H1 (cell line): ENCODE measurements around the gene NUP133. TPM values are rescaled to one million over a fixed set of nuclear protein-coding genes. Genes with fewer than 3 reads are reported as not detected.

Experiments used
- CTCF ChIA-PET: fragments of 300-600 bp; sonication (Branson Sonifier 250); formaldehyde crosslinking; loops from one replicate; lab custom pipeline; 2021; ENCODE audit not compliant: partially characterized antibody; lab: Charles Lee
- POLR2A ChIA-PET: fragments of 300-600 bp; sonication (Branson Sonifier 250); formaldehyde crosslinking; loops from one replicate; lab custom pipeline; 2021; ENCODE audit warnings: inconsistent platforms; ENCODE audit not compliant: partially characterized antibody; lab: Charles Lee
- DNase-seq, 2 experiments: peaks; one replicate each; pipeline versions ENCODE4 v3.0.0 to v3.0.0-alpha.2; 2010 to 2022; ENCODE audit warnings: low spot score in 2 of 2, low read depth in 1 of 2, mixed read lengths in 1 of 2
- FAIRE-seq: peaks from 2 replicates; lab custom pipeline; 2011; peaks lifted over from hg19 to GRCh38; lab: Jason Lieb, UNC
- H2AFZ ChIP-seq: 2 replicates; pipeline ENCODE4 v1.8.1; 2012; ENCODE audit warnings: low read length, inconsistent platforms
- H2AK5ac ChIP-seq: 2 replicates; pipeline ENCODE4 v1.6.1; 2013; ENCODE audit warnings: low read depth, low read length
- H2BK120ac ChIP-seq: replicated peaks from 2 replicates; pipeline ENCODE3; 2013; ENCODE audit warnings: low read depth, low read length, inconsistent platforms
- H2BK12ac ChIP-seq: 2 replicates; pipeline ENCODE4 v1.6.1; 2013; ENCODE audit warnings: low read depth, low read length
- H2BK15ac ChIP-seq: 2 replicates; pipeline ENCODE4 v1.6.1; 2013; ENCODE audit warnings: low read length
- H2BK20ac ChIP-seq: 2 replicates; pipeline ENCODE4 v1.6.1; 2013; ENCODE audit warnings: low read length
- H2BK5ac ChIP-seq: 2 replicates; pipeline ENCODE4 v1.6.1; 2013; ENCODE audit warnings: low read depth, low read length
- H3K14ac ChIP-seq: 2 replicates; pipeline ENCODE4 v1.6.1; 2013; ENCODE audit warnings: inconsistent platforms; ENCODE audit not compliant: insufficient read length
- H3K18ac ChIP-seq: 2 replicates; pipeline ENCODE4 v1.6.1; 2013; ENCODE audit warnings: low read length; ENCODE audit errors: extremely low read depth
- H3K23ac ChIP-seq: 2 replicates; pipeline ENCODE4 v1.6.1; 2013; ENCODE audit warnings: inconsistent platforms; ENCODE audit not compliant: insufficient read length
- H3K23me2 ChIP-seq: 2 replicates; pipeline ENCODE4 v1.6.1; 2013; ENCODE audit warnings: low read depth, low read length
- H3K27ac ChIP-seq: 2 replicates; pipeline ENCODE4 v1.6.1; 2011; ENCODE audit warnings: low read depth, low read length, inconsistent platforms
- H3K27me3 ChIP-seq, 4 experiments: replicated peaks in 1 of 4; 1 replicate in 1 of 4; 2 replicates in 3 of 4; pipeline versions ENCODE4 v1.6.1 to v1.8.1; 2011 to 2013; ENCODE audit warnings: low read length in 3 of 4, mild to moderate bottlenecking in 3 of 4, inconsistent platforms in 2 of 4, mixed read lengths in 2 of 4, moderate library complexity in 1 of 4; ENCODE audit not compliant: control insufficient read depth in 3 of 4, insufficient read depth in 3 of 4; ENCODE audit errors: extremely low read depth in 1 of 4
- H3K36me3 ChIP-seq, 4 experiments: 2 replicates each; pipeline versions ENCODE4 v1.6.1 to v1.8.1; 2011 to 2013; ENCODE audit warnings: mild to moderate bottlenecking in 4 of 4, low read length in 3 of 4, moderate library complexity in 2 of 4, control low read depth in 1 of 4, inconsistent platforms in 1 of 4; ENCODE audit not compliant: insufficient read depth in 4 of 4, control insufficient read depth in 2 of 4
- H3K4ac ChIP-seq: replicated peaks from 2 replicates; pipeline ENCODE3; 2013; ENCODE audit warnings: low read length, low read depth, mixed read lengths, inconsistent platforms; ENCODE audit not compliant: insufficient read length
- H3K4me1 ChIP-seq, 4 experiments: replicated peaks in 1 of 4; 1 replicate in 1 of 4; 2 replicates in 3 of 4; pipeline versions ENCODE4 v1.6.1 to v1.8.1; 2011 to 2013; ENCODE audit warnings: low read length in 3 of 4, inconsistent platforms in 2 of 4, mixed read lengths in 1 of 4; ENCODE audit not compliant: insufficient read depth in 4 of 4, control insufficient read depth in 3 of 4
- H3K4me2 ChIP-seq, 2 experiments: 2 replicates each; pipeline versions ENCODE4 v1.6.1 to v1.8.1; 2011 to 2013; ENCODE audit warnings: low read depth in 2 of 2, low read length in 2 of 2, control low read depth in 1 of 2, inconsistent platforms in 1 of 2, mild to moderate bottlenecking in 1 of 2; ENCODE audit not compliant: insufficient read depth in 1 of 2
- H3K4me3 ChIP-seq, 4 experiments: fragments of 200-600, 300-600 bp in 1 of 4; sonication (generic), shearing (Covaris generic), sonication (Bioruptor Twin) in 1 of 4; 2 replicates each; pipeline versions ENCODE4 v1.5.1 to v1.8.1; 2011 to 2016; ENCODE audit warnings: low read length in 4 of 4, low read depth in 3 of 4, control low read depth in 2 of 4, inconsistent platforms in 2 of 4, mild to moderate bottlenecking in 2 of 4, mixed read lengths in 1 of 4, moderate library complexity in 1 of 4; ENCODE audit not compliant: insufficient read depth in 2 of 4; ENCODE audit errors: extremely low read depth in 1 of 4
- H3K56ac ChIP-seq: replicated peaks from 2 replicates; pipeline ENCODE3; 2013; ENCODE audit warnings: low read depth, mild to moderate bottlenecking, mixed read lengths, low read length, inconsistent platforms; ENCODE audit not compliant: insufficient read length
- H3K79me1 ChIP-seq: 2 replicates; pipeline ENCODE4 v1.6.1; 2013; ENCODE audit warnings: low read depth, low read length, control low read depth
- H3K79me2 ChIP-seq, 2 experiments: 2 replicates each; pipeline versions ENCODE4 v1.6.1 to v1.8.1; 2012 to 2013; ENCODE audit warnings: low read length in 2 of 2, mild to moderate bottlenecking in 2 of 2, inconsistent platforms in 1 of 2; ENCODE audit not compliant: insufficient read depth in 2 of 2, control insufficient read depth in 1 of 2
- H3K9ac ChIP-seq, 4 experiments: replicated peaks in 1 of 4; 1 replicate in 1 of 4; 2 replicates in 3 of 4; pipeline versions ENCODE4 v1.6.1 to v1.8.1; 2011 to 2013; ENCODE audit warnings: low read depth in 3 of 4, low read length in 3 of 4, control low read depth in 2 of 4, mild to moderate bottlenecking in 2 of 4, moderate library complexity in 2 of 4, inconsistent platforms in 1 of 4; ENCODE audit errors: extremely low read depth in 1 of 4
- H3K9me3 ChIP-seq, 2 experiments: 2 replicates each; pipeline versions ENCODE4 v1.6.1 to v1.8.1; 2012 to 2013; ENCODE audit warnings: mild to moderate bottlenecking in 2 of 2, moderate library complexity in 2 of 2, control low read depth in 1 of 2, inconsistent platforms in 1 of 2, low read depth in 1 of 2, low read length in 1 of 2, mixed read lengths in 1 of 2; ENCODE audit not compliant: insufficient read depth in 2 of 2
- H4K20me1 ChIP-seq, 2 experiments: replicated peaks in 1 of 2; 2 replicates each; pipeline versions ENCODE3 to v1.8.1; 2011 to 2013; ENCODE audit warnings: inconsistent platforms in 2 of 2, low read length in 2 of 2, mild to moderate bottlenecking in 1 of 2; ENCODE audit not compliant: insufficient read depth in 2 of 2, control insufficient read depth in 1 of 2
- H4K5ac ChIP-seq: 2 replicates; pipeline ENCODE4 v1.6.1; 2013; ENCODE audit warnings: low read length, low read depth, mixed read lengths, inconsistent platforms; ENCODE audit not compliant: insufficient read length
- H4K8ac ChIP-seq: 2 replicates; pipeline ENCODE4 v1.8.0; 2013; ENCODE audit warnings: mild to moderate bottlenecking, moderate library complexity, low read length, inconsistent platforms; ENCODE audit not compliant: insufficient read depth; ENCODE audit errors: extremely low read depth
- H4K91ac ChIP-seq: replicated peaks from 2 replicates; pipeline ENCODE3; 2013; ENCODE audit warnings: low read length, mixed read lengths, inconsistent platforms; ENCODE audit not compliant: insufficient read length
- BCL11A ChIP-seq, 2 experiments: IDR thresholded peaks; one replicate each; pipeline ENCODE4 v1.6.1; 2011; ENCODE audit warnings: low read depth in 2 of 2, low read length in 2 of 2, mild to moderate bottlenecking in 2 of 2
- MAFK ChIP-seq: IDR thresholded peaks from 2 replicates; pipeline ENCODE4 v1.6.1; 2012; ENCODE audit warnings: low read depth, mild to moderate bottlenecking, improper control_type of control experiment, low read length
- TAF7 ChIP-seq: optimal IDR thresholded peaks from 2 replicates; pipeline ENCODE3; 2011; ENCODE audit warnings: low read depth, mild to moderate bottlenecking, inconsistent platforms, low read length, moderate library complexity, borderline replicate concordance
- WGBS, 2 experiments: shearing (Covaris generic) in 1 of 2; methylation state at CpG; one replicate each; pipeline versions ENCODE4 v1.1.6 to v1.1.7; 2013 to 2015; ENCODE audit warnings: low lambda C conversion rate in 2 of 2, mixed read lengths in 2 of 2, inconsistent platforms in 1 of 2, low coverage in 1 of 2, missing lambda C conversion rate in 1 of 2; ENCODE audit not compliant: insufficient replicate concordance in 2 of 2, insufficient coverage in 1 of 2, insufficient read length in 1 of 2; ENCODE audit errors: extremely low coverage in 1 of 2, missing lambda C conversion rate in 1 of 2; 5-methylcytosine and 5-hydroxymethylcytosine counted together
- polyA plus RNA-seq, 7 experiments: library from polyadenylated mRNA; depleted of rRNA in 3 of 7; stranded (reverse) in 5 of 7; unstranded in 2 of 7; fragments of >200 nt in 5 of 7; fragments of 200-250 nt in 2 of 7; gene quantifications; 1 replicate in 5 of 7; 2 replicates in 1 of 7; 4 replicates in 1 of 7; pipeline versions ENCODE4 v1.2.1 to v1.2.3, GENCODE V29; 2011 to 2013; ENCODE audit warnings: missing spikeins in 2 of 7, mixed read lengths in 2 of 7
- total RNA-seq: library from RNA; stranded (reverse); fragmentation: NEBNext Ultra II Directional; extraction: Animal tissue kit (Norgen Biotek cat#: 25700); gene quantifications from 2 replicates; pipeline ENCODE4 v1.2.1, GENCODE V29; 2021

The NUP133 gene
- total and polyA plus RNA-seq, 2 of the 8 experiments (the other 6 are each of a cell fraction or from before 2014, with no cell fraction given) = 20.6 to 72.1 TPM

- no peak overlapping the region for H2BK15ac ChIP-seq
- ChIA-PET CTCF (interaction anchor here (1.0 to 1.8 kb wide), 3 partner anchors 14 to 320 kb away, joined by 3 to 4 read pairs (median 4); no protein-coding TSS in a partner anchor), POLR2A (interaction anchor here (0.9 kb wide), 1 partner anchor 9 kb away, joined by 3 read pairs; no protein-coding TSS in a partner anchor)
- H3K4ac ChIP-seq = no peak overlapping the region
- WGBS, 2 experiments = 88% methylated on average over 6 of the region's 7 CpGs; no CpG with 5 or more reads in 1 of the 2 experiments
- H3K36me3 ChIP-seq = peaks cover 0 to 11% (median 3%) of the 10 kb centered on the region in 4 experiments; a peak in 3 of 8 replicates
- H2BK20ac ChIP-seq = no peak overlapping the region
- no peaks in the 10 kb centered on the region for H3K9me3 ChIP-seq
- H3K4me1 ChIP-seq = no peaks in the 10 kb centered on the region
- H3K9ac ChIP-seq = no peak overlapping the region
- H3K79me2 ChIP-seq = no peaks in the 10 kb centered on the region
- H3K4me2 ChIP-seq = no peak overlapping the region
- H3K4me3 ChIP-seq = no peak overlapping the region
- H2AK5ac ChIP-seq = no peak overlapping the region
- no peak overlapping the region for H2BK12ac ChIP-seq
- no peak for DNase-seq
- no peaks in the 10 kb centered on the region for H3K23me2 ChIP-seq
- no peak overlapping the region for H4K8ac ChIP-seq
- no peak overlapping the region for H4K91ac ChIP-seq
- H4K20me1 ChIP-seq = peaks cover 0 to 2% of the 10 kb centered on the region in 2 experiments
- no peak for FAIRE-seq
- H3K14ac ChIP-seq = no peak overlapping the region
- H3K79me1 ChIP-seq = no peaks in the 10 kb centered on the region; the same call in 1 of the 2 replicates
- H2BK120ac ChIP-seq = no peak overlapping the region
- no peak overlapping the region for H3K18ac ChIP-seq
- no peak overlapping the region for H3K23ac ChIP-seq
- H3K27ac ChIP-seq = no peak overlapping the region
- no peak overlapping the region for H4K5ac ChIP-seq
- no peak overlapping the region for H2BK5ac ChIP-seq
- no peak overlapping the region for H3K56ac ChIP-seq
- no peak overlapping the region for H2AFZ ChIP-seq
- no peaks in the 10 kb centered on the region for H3K27me3 ChIP-seq
- TF ChIP-seq BCL11A (IDR thresholded peaks at IDR 0.05; ENCODE audit: low read depth in 2 of 2, low read length in 2 of 2) (no peak), TAF7 (no peak), MAFK (no peak)
Measured at GRCh38 chr1:229529639-229530038, 21.5 kb upstream of the NUP133 start.
